GM18505 (cell line): ENCODE data around the gene POLR2L.

ENCODE experiments used
- ATAC-seq: cut with Tn5 transposase; IDR thresholded peaks from one replicate; pipeline ENCODE4 v1.9.1; 2021; ENCODE audit not compliant: unreplicated experiment
- POLR2A ChIP-seq: IDR thresholded peaks from 4 replicates; pipeline ENCODE4 v1.6.1; 2011; ENCODE audit warnings: borderline replicate concordance; ENCODE audit not compliant: insufficient read depth, insufficient read length; ENCODE audit errors: extremely low read depth

The POLR2L gene

DNA sequence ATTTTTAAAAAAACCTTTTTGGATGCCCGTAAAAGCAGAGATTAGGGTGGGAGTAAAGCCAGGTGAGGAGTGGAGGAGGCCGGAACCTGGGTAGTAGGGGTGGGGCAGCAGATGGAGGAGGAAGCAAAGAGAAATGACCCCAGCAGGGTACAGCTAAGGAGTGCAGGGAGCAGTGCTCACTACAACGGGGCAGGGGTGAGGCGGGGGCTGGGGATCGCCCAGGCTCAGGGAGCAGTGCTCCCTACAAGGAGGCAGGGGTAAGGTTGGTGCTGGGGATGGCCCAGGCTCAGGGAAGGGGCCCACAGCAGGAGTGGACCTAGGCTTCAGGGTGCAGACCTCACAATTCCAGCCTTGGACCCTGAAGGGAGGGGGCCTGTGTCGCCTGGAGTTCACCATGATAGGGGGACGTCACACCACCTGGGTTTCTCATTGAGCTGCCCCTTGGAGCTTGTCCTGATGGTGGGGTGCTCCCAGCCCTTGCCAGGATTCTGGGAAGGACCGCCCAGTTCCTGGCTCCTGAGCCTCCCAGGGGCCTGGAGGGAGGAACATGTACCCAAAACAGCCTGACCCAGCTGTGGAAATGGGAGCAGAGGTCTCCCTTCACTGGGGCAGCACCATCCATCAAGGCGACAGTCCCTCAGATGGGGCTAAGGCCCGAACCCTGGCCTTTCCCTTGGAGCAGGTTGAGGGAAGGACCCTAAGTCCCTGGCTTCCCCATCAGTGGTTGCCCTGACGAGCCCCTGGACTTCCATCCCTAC lies 26.5 kb downstream of the POLR2L start:
- TF ChIP-seq POLR2A, result no peak

DNA sequence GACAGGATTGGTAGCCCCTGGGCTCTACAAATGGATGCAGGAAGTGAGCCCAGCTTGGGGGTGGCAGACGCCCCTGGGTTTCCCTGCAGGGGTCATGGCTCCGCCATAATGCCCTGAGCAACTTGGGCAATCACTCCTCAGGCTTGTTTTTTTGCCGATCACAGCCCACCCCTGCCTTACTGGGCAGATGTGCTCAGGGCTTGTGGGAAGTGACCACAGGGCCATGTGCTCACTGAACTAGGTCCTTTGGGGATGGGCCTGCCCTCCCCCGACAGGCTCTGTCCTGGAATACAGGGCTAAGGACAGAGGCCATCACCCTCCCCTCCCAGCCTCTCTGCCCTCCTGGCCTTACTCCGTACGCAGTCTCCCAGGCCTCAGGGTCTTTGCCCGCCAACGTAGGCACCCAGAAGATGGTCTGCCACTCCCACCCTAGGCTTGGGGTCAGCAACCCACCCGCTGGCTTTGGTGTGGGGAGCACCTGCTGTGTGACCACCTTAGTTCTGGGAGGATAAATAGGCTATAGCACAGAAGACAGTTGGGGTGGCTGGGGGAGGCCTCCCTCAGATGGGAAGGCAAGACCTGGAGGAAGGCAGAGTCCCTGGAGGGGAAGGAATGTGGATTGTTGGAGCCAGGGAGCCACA lies 28.8 kb downstream of the POLR2L start:
- peak; percentile 58 for TF ChIP-seq POLR2A
- no peak for ATAC-seq

More for the DNA sequence above, 26.5 kb downstream of the POLR2L start:
- no peak for ATAC-seq

DNA sequence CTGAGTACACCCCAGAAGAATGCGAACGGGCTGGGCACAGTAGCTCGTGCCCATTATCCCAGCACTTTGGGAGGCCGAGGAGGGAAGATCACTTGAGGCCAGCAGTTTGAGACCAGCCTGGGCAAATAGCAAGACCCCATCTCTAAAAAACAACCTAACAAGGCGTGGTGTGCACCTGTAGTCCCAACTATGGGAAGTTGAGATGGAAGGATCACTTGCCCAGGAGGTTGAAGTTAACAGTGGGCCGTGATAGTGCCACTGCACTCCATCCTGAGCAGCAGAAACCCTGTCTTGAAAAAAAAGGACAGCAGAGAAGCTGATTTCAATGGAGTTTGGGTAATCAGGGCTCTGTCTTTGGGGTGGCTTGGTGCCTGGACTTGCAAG lies 29.3 kb downstream of the POLR2L start:
- TF ChIP-seq POLR2A, result no peak
- no peak for ATAC-seq

DNA sequence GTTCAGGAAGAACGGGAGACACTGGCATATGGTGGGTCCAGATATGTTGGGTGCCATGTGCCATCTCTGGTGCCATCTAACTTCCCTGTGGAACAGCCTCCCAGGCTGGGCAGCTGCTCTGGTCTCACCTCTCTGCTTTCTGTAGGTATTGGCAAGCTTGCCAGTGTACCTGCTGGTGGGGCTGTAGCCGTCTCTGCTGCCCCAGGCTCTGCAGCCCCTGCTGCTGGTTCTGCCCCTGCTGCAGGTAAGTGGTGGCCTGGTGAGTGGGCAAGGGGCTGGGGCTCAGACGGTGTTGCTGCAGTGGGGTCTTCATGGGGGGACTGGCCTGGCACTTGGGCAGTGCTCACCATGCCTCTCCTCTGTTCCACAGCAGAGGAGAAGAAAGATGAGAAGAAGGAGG lies 29.9 kb downstream of the POLR2L start:
- no peak for TF ChIP-seq POLR2A
- ATAC-seq, result no peak

DNA sequence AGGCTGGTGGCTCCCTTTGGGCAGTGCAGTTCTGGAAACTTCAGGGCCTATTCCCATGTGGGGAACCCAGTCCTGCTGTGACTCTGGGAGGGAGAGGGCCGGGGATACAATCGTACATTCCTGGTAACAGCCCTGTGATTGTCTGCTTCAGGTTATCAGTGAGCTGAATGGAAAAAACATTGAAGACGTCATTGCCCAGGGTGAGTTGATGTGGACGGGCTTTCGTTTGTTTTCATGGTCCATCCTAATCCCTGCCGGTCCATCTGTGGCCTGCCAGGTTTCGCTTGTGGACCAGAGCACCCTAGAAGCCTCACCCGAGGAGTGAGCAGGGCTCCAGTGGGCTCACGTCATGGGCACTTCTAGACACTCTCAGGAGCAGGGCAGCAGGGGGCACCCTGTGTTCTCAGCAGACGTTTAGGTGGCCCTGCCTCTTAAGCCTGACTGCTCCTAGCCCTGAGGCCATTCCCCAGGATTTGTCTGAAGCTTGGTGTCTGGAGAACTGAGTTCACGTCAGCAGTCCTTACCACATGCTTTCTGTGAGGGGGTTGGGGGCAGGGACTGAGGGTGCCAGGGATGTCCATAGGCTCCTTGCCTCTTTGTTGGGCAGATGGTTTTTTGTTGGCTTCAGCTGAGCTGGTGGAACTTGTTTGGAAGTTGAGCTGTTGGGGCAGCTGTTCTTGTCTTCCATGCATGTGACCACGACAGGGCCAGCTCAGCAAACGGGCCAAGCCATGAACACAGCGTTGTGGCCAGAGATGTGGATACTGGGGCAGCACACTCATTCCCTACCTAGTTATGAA lies 30.7 kb downstream of the POLR2L start:
- TF ChIP-seq POLR2A, result no peak
- no peak for ATAC-seq

DNA sequence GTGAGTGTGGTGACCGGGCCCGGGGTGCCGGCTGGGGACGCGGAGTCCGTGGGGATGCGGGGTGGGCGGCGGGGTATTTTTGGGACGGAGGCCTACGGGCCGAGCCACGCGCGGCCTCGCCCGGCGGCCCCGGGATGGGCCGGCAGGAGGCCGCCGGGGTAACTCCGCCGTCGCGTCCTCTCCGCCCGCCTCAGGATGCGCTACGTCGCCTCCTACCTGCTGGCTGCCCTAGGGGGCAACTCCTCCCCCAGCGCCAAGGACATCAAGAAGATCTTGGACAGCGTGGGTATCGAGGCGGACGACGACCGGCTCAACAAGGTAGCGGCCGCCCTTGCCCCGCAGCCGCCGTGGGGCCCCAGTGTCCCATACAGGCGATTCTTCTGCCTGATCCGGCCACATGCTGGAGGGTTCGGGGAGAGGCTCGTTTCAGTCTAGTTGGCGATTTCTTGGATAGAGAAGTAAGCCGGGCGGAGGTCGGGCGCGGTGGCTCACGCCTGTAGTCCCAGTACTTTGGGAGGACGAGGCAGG lies 32.2 kb downstream of the POLR2L start:
- no peak for ATAC-seq
- TF ChIP-seq POLR2A, result no peak

DNA sequence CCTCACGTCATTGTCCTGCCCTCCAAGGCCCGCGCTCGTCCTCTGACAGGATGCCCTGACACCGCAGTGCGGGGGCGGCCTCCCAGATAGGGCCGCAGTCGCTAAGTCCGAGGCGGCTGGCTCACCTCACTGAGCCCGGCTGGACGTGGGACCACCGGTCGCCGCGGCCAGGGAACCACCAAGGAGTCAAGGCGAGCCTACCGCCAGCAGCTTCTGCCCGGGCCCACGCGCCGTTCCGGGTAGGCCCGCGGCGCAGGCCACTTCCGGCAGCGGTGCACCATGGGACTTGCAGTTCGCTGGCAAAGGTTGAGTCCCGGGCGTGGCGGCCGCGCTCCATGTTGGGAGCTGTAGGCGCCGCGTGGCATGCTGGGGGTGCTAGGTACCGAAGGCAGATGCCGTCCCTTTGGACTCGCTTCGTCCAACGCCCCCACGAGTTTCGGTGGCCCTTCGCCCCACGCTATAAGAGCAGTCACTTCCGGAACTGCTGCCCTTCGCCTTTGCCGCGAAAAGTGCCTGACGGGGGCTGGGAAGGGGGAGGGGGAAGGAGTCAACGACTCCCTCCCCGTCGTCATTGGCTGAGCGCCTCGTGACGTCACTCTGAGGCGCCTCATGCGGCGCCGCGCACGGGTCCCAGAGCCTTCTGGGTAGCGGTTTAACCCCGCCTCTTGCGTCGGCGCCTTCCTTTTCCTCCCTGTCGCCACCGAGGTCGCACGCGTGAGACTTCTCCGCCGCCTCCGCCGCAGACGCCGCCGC lies 32.9 kb downstream of the POLR2L start, which contains the start of gene RPLP2:
Gene RPLP2, plus strand, starts transcription at position 681 of the 753 bp plus-strand sequence. CDS start 268 bp downstream, outside the sequence.
- peak; percentile 72 for ATAC-seq
- peak; percentile 90 for TF ChIP-seq POLR2A

DNA sequence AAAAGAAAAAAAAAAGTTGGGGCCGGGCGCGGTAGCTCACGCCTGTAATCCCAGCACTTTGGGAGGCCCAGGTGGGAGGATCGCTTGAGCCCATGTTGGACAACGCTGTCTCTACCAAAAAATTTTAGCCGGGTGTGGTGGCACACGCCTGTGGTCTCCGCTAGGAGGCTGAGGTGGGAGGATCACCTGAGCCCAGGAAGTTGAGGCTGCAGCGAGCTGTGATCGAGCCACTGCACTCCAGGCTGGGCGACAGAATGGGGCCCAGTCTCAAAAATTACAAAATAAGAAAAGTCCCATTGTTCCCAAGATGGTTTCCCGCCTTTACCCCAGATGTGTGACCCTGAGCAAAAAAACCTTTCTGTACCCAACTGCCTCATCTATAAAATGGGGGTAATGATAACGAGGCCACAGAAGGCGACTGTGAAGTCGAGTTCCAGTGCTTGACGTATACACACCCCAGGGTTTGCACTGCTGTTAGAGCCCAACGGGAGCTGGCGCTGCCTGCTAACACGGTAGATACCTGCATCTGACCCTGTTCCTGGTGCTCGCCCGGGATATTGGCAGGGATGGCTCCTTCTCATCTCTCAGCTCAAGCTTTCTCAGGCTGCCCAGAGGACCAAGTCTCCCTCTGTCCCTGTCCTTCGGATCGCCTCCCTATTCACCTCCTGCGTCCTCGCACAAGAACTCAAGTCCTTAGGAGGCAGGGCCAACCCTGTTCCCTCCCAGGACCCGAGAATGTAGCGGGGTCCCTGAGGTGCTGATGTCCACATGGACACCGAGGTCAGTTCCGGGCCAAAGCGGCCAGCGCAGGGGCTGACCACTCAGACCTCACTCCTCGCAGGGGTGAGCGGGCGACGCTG lies 33.7 kb downstream of the POLR2L start:
- no peak for TF ChIP-seq POLR2A
- ATAC-seq, result peak; percentile 0

DNA sequence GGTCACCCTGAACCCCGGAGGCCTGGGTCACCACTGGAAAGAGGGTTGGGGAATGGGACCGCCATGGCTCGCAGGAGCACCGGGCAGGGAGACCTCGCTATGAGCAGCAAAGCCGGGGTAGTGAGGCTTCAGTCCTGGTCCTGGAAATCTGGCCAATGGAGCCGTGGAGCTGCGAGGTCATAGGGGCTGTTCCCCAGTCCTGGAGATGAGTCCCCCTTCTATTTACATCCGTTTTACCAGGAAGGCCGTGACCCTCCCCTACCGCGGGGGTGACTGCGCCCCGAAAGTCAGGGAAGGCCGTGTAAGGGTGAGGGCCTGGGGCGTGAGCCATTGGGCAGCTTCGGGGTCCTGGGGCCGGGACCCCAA lies 37.7 kb downstream of the POLR2L start:
- TF ChIP-seq POLR2A, result no peak
- no peak for ATAC-seq

DNA sequence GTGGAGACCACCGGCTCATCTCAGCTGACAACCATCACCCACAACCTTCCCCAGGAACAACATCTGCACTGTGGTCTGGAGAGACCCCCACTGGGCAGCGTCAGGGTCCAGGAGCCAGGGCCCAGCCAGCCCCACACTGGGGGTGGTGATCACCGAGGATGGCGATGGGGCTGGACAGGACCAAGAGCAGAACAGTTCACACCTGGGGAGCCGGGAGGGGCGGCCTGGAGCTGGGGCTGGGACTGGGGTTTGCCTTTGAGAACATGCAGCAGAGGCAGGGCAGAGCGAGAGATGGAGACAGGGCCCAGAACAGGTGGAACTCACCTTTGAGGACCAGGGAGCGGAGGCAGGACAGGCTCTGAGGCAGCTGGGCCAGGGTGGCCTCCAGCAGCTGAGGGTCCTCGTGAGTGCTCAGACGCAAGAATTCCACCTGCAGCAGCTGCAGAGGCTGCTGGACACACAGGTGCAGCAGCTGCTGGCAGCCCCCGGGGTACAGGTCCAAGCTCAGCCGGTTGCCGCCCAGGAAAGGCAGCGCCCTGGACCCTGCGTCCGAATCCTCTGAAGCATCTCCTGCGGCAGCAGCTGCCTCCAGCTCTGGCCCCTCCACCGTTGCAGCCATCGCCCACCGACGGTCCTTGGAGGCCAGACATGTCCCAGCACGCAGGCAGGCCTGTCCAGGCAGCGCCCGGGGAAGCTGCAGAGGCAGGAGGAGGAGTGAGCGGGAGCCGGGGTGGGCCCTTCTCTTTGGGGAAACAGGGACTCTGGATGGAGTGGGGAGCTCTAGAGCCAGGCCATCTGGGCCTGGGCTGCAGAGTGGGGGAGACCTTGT lies 38.3 kb downstream of the POLR2L start:
- TF ChIP-seq POLR2A, result no peak
- ATAC-seq, result no peak

DNA sequence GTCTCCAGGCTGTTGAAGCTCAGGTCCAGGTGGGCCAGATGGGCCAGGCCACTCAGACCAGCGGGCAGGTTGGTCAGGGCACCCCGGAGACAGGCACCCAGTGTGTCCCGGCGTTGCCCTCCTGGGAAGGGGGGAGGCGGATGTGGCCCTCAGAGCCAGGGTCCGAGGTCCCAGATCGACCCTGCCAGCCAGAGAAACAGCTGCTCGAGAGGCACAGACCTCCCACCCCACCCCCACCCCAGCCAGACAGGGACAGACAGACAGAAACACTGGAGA lies 38.9 kb downstream of the POLR2L start:
- no peak for TF ChIP-seq POLR2A
- ATAC-seq, result no peak
